ENCODE results near the gene RNASEH1. TPM values are rescaled to one million over a fixed set of nuclear protein-coding genes. Genes with fewer than 3 reads are reported as not detected.
A peak's percentile ranks its signal among the peaks of the same experiment; 100 is the strongest.

RNASEH1 gene
- total and polyA plus RNA-seq, 9 donors, result 10.3 to 23.9 (median 16.8) TPM

- Histone ChIP-seq H3K27ac (no peak overlapping the region), H3K36me3 (no peaks in the 10 kb centered on the region), H3K9me3 (no peaks in the 10 kb centered on the region), H3K4me3 (no peak overlapping the region), H3K4me1 (ENCODE audit: insufficient read depth) (peaks cover 22% of the 10 kb centered on the region), H3K27me3 (no peaks in the 10 kb centered on the region)
- TF ChIP-seq, protein P1, sequence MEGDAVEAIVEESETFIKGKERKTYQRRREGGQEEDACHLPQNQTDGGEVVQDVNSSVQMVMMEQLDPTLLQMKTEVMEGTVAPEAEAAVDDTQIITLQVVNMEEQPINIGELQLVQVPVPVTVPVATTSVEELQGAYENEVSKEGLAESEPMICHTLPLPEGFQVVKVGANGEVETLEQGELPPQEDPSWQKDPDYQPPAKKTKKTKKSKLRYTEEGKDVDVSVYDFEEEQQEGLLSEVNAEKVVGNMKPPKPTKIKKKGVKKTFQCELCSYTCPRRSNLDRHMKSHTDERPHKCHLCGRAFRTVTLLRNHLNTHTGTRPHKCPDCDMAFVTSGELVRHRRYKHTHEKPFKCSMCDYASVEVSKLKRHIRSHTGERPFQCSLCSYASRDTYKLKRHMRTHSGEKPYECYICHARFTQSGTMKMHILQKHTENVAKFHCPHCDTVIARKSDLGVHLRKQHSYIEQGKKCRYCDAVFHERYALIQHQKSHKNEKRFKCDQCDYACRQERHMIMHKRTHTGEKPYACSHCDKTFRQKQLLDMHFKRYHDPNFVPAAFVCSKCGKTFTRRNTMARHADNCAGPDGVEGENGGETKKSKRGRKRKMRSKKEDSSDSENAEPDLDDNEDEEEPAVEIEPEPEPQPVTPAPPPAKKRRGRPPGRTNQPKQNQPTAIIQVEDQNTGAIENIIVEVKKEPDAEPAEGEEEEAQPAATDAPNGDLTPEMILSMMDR (IDR thresholded peaks at IDR 0.05), result no peak
- TF ChIP-seq EP300 (IDR thresholded peaks at IDR 0.05), result no peak
- TF ChIP-seq POLR2A (IDR thresholded peaks at IDR 0.05), result no peak
- intact Hi-C loops (cut with DNase I), result loop anchor here in 1 of 4 donors (5.0 kb wide), 1 partner anchor 33 kb away; no protein-coding TSS in a partner anchor
- DNase-seq, result peak in 2 of 5 donors; percentile 9 to 26
- WGBS, 3 donors, result 86 to 89% (median 88%) methylated on average over 22 of the region's 22 CpGs
Observed at GRCh38 chr2:3598912-3599854, 41.0 kb upstream of the RNASEH1 start.

GRCh38 chr2:3598197-3598910 lies 40.2 kb upstream of the RNASEH1 start:
- H3K27me3 ChIP-seq, result no peaks in the 10 kb centered on the region
- no peak overlapping the region for H3K27ac ChIP-seq
- WGBS, 3 donors, result 79 to 87% (median 87%) methylated on average over 22 of the region's 22 CpGs
- peaks cover 16% of the 10 kb centered on the region for H3K4me1 ChIP-seq (ENCODE audit: insufficient read depth)
- H3K9me3 ChIP-seq, result no peaks in the 10 kb centered on the region
- no peaks in the 10 kb centered on the region for H3K36me3 ChIP-seq
- no peak for TF ChIP-seq POLR2A (IDR thresholded peaks at IDR 0.05)
- TF ChIP-seq, protein P1 (IDR thresholded peaks at IDR 0.05), result no peak
- no peak for TF ChIP-seq EP300 (IDR thresholded peaks at IDR 0.05)
- intact Hi-C loops (cut with DNase I), result loop anchor here in 1 of 4 donors (5.0 kb wide), 1 partner anchor 34 kb away; no protein-coding TSS in a partner anchor
- peak in 2 of 5 donors; percentile 24 to 31 for DNase-seq
- no peak overlapping the region for H3K4me3 ChIP-seq

- no peaks in the 10 kb centered on the region for H3K9me3 ChIP-seq
- TF ChIP-seq POLR2A (IDR thresholded peaks at IDR 0.05) (no peak), EP300 (IDR thresholded peaks at IDR 0.05) (no peak)
- TF ChIP-seq, protein P1 (IDR thresholded peaks at IDR 0.05), result no peak
- peaks cover 16% of the 10 kb centered on the region for H3K4me1 ChIP-seq (ENCODE audit: insufficient read depth)
- intact Hi-C loops (cut with DNase I), result loop anchor here in 1 of 4 donors (5.0 kb wide), 1 partner anchor 35 kb away; no protein-coding TSS in a partner anchor
- WGBS, 3 donors, result 35 to 66% (median 43%) methylated on average over 6 of the region's 6 CpGs
- H3K36me3 ChIP-seq, result no peaks in the 10 kb centered on the region
- H3K4me3 ChIP-seq, result no peak overlapping the region
- H3K27ac ChIP-seq, result no peak overlapping the region
- H3K27me3 ChIP-seq, result no peaks in the 10 kb centered on the region
- peak in 1 of 5 donors; percentile 12 for DNase-seq
Observed at GRCh38 chr2:3597567-3597966, 39.4 kb upstream of the RNASEH1 start.

- intact Hi-C loops (cut with DNase I), result loop anchor here in 1 of 4 donors (5.0 kb wide), 1 partner anchor 35 kb away; no protein-coding TSS in a partner anchor
- no peaks in the 10 kb centered on the region for H3K36me3 ChIP-seq
- WGBS, 3 donors, result 66 to 81% (median 68%) methylated on average over 16 of the region's 16 CpGs
- TF ChIP-seq, protein P1 (IDR thresholded peaks at IDR 0.05), result no peak
- TF ChIP-seq POLR2A (IDR thresholded peaks at IDR 0.05) (no peak), EP300 (IDR thresholded peaks at IDR 0.05) (no peak)
- H3K9me3 ChIP-seq, result no peaks in the 10 kb centered on the region
- no peak overlapping the region for H3K4me3 ChIP-seq
- H3K27ac ChIP-seq, result no peak overlapping the region
- peaks cover 16% of the 10 kb centered on the region for H3K4me1 ChIP-seq (ENCODE audit: insufficient read depth)
- DNase-seq, result peak in 2 of 5 donors; percentile 25 to 35
- no peaks in the 10 kb centered on the region for H3K27me3 ChIP-seq
Observed at GRCh38 chr2:3596901-3597417, 38.8 kb upstream of the RNASEH1 start.

All from ovary (tissue), 9 donors.